ENCODE measurements around the gene GTF3C2. TPM values are rescaled to one million over a fixed set of nuclear protein-coding genes. Genes with fewer than 3 reads are reported as not detected.

GTF3C2 gene
- total and polyA plus RNA-seq, 2 of the 4 experiments (the other 2 are of a cell fraction) = 25.5 to 36.9 TPM

DNA sequence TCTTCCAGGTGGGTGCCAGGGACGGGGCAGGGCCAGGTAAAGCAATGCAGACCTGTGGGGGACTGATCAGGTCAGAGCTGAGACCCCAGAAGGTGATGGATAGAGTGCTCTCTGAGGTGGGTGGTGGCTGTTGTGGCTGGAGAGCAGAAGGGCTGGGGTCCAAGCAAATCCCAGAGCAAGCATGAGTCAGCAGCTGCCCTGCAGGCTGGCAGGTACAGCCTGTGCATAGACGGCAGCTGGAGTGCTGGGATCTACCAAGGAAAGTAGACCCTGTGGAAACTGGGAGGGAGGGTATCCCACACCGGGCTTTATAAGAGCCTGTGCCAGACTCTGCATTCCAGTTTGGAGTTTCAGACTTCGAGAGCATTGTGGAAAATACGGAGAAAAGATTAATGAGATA is 73.7 kb downstream of the GTF3C2 start:
- POLR2A ChIA-PET (ENCODE audit: unreplicated experiment) = no interaction called here

More for the DNA sequence above, 73.7 kb downstream of the GTF3C2 start:
- ATAC-seq (ENCODE audit: low read depth) (no peak), DNase-seq (no peak)
- dilution Hi-C loops (cut with HindIII; ENCODE audit: low sequenced_read_pairs, unreplicated experiment) (no loop called here), in situ Hi-C loops (cut with MboI; ENCODE audit: low sequenced_read_pairs) (loop anchor here (5.0 kb wide), 1 partner anchor 186 kb away; no protein-coding TSS in a partner anchor), intact Hi-C loops (cut with micrococcal nuclease) (no loop called here)
- no peak overlapping the region for H4K8ac ChIP-seq (ENCODE audit: low read depth in 2 of 2, low read length in 2 of 2)
- TF ChIP-seq, protein P1, sequence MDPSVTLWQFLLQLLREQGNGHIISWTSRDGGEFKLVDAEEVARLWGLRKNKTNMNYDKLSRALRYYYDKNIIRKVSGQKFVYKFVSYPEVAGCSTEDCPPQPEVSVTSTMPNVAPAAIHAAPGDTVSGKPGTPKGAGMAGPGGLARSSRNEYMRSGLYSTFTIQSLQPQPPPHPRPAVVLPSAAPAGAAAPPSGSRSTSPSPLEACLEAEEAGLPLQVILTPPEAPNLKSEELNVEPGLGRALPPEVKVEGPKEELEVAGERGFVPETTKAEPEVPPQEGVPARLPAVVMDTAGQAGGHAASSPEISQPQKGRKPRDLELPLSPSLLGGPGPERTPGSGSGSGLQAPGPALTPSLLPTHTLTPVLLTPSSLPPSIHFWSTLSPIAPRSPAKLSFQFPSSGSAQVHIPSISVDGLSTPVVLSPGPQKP (IDR thresholded peaks at IDR 0.05; ENCODE audit: borderline replicate concordance, low read depth, low read length) = no peak
- peak; percentile 60; the same call in 1 of the 2 replicates for TF ChIP-seq NFE2L2 (IDR thresholded peaks at IDR 0.05; ENCODE audit: low read depth, low read length)
- H3K9me3 ChIP-seq (ENCODE audit: control insufficient read depth, insufficient read depth, low read length) = no peaks in the 10 kb centered on the region
- no peak overlapping the region for H4K5ac ChIP-seq (ENCODE audit: low read depth, low read length)
- H3K36me3 ChIP-seq (ENCODE audit: control insufficient read depth, insufficient read depth, low read length) = no peaks in the 10 kb centered on the region
- no CpG with 5 or more reads among the region's 5 CpGs for WGBS, 2 experiments (ENCODE audit: extremely low coverage in 2 of 2, insufficient read length in 1 of 2)
- no peaks in the 10 kb centered on the region for H4K20me1 ChIP-seq (ENCODE audit: insufficient read depth, low read length)
- no peak overlapping the region for H3K4me2 ChIP-seq (ENCODE audit: low read depth, low read length)
- 0 out of 2 replicates have a peak overlapping the region, but pooled peaks have one; percentile 29 for H3K14ac ChIP-seq (replicated peaks; ENCODE audit: low read depth, low read length)
- no peaks in the 10 kb centered on the region for H3K79me1 ChIP-seq (ENCODE audit: low read depth in 1 of 2, low read length in 2 of 2)
- peak overlapping the region; percentile 66 for H2BK120ac ChIP-seq (ENCODE audit: low read depth, low read length)
- H3K56ac ChIP-seq (ENCODE audit: extremely low read depth, insufficient read depth, low read length) = no peak overlapping the region
- no peak overlapping the region for H2BK15ac ChIP-seq (ENCODE audit: low read depth, low read length)
- no peak overlapping the region for H3K9ac ChIP-seq (ENCODE audit: low read depth, low read length)
- peaks cover 17% of the 10 kb centered on the region for H3K9me1 ChIP-seq (ENCODE audit: insufficient read depth, low read length)
- H2BK20ac ChIP-seq (ENCODE audit: low read depth, low read length) = peak overlapping the region; percentile 63
- no peak overlapping the region for H3K27ac ChIP-seq (ENCODE audit: insufficient read depth, low read length)
- no peak overlapping the region for H2AK9ac ChIP-seq (replicated peaks; ENCODE audit: low read depth, low read length, poor library complexity)
- no peak overlapping the region; the same call in 1 of the 2 replicates for H4K91ac ChIP-seq (ENCODE audit: insufficient read depth, low read depth, low read length)
- no peak overlapping the region for H3K4me3 ChIP-seq (ENCODE audit: insufficient read depth, low read depth, low read length)
- CTCF ChIA-PET = interaction anchor here (0.6 to 1.1 kb wide), 3 partner anchors 13 to 34 kb away, joined by 3 to 4 read pairs (median 4); partner anchors contain the start of gene SLC30A3
- H3K18ac ChIP-seq (ENCODE audit: low read depth, low read length) = peak overlapping the region; percentile 13; the same call in 1 of the 2 replicates
- H2AFZ ChIP-seq (replicated peaks; ENCODE audit: low read length, poor library complexity) = peak overlapping the region; percentile 60
- no peak overlapping the region for H2BK5ac ChIP-seq (ENCODE audit: low read depth, low read length, poor library complexity, severe bottlenecking)
- H3K4me1 ChIP-seq (ENCODE audit: control insufficient read depth, insufficient read depth, low read length) = peaks cover 29% of the 10 kb centered on the region
- H2AK5ac ChIP-seq (ENCODE audit: low read depth, low read length) = peak overlapping the region; percentile 45; the same call in 1 of the 2 replicates
- peaks cover 10% of the 10 kb centered on the region; the same call in 1 of the 2 replicates for H3K27me3 ChIP-seq (ENCODE audit: control insufficient read depth, insufficient read depth, low read length)
- H3K23ac ChIP-seq (ENCODE audit: low read depth, low read length) = no peak overlapping the region; the same call in 1 of the 2 replicates
- no peak overlapping the region; the same call in 1 of the 2 replicates for H3K4ac ChIP-seq (ENCODE audit: low read depth, low read length)
- no TSS peak for BruUV-seq (replicated peaks)

Data from IMR-90 (cell line).